Measurements from ENCODE around the gene CNTNAP2.

DNA sequence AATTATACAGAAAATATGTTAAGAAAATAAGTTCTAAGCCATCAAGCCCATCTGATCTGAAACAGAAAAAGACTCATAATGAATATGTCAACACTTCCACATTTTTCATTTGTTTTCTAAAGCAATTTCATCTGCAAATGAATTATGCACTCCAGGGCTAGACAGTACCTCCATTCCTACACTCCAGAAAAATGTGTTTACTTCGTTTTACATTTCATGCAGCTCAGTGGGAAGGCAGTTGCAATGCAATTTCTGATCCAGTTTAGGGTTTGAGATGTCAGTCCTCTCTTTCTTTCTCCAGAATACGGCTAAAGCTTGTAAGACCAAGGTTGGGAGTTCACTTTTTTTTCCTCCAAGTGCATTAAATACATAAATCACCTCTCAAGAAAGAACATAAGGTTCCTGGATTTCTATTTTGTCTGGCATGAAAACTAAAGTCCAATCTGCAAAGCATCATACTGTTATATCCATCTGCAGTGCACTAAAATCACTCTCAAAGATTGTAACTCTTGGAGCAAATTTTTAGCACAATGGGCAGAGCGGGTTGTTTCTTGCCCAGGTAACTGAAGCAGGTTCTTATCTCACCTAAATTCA lies 2125.2 kb downstream of the CNTNAP2 start:
- TF ChIP-seq, protein P1, sequence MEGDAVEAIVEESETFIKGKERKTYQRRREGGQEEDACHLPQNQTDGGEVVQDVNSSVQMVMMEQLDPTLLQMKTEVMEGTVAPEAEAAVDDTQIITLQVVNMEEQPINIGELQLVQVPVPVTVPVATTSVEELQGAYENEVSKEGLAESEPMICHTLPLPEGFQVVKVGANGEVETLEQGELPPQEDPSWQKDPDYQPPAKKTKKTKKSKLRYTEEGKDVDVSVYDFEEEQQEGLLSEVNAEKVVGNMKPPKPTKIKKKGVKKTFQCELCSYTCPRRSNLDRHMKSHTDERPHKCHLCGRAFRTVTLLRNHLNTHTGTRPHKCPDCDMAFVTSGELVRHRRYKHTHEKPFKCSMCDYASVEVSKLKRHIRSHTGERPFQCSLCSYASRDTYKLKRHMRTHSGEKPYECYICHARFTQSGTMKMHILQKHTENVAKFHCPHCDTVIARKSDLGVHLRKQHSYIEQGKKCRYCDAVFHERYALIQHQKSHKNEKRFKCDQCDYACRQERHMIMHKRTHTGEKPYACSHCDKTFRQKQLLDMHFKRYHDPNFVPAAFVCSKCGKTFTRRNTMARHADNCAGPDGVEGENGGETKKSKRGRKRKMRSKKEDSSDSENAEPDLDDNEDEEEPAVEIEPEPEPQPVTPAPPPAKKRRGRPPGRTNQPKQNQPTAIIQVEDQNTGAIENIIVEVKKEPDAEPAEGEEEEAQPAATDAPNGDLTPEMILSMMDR (IDR thresholded peaks at IDR 0.05 in 4 of 5, conservative IDR thresholded peaks at IDR 0.05 in 1 of 5), result no peak
- TF ChIP-seq POLR2A (IDR thresholded peaks at IDR 0.05), result no peak

All from gastrocnemius medialis (tissue), 4 donors.